HG02798 (cell line): ENCODE measurements around the gene TFAP2A.

Experiments used
- ATAC-seq: cut with Tn5 transposase; IDR thresholded peaks from one replicate; pipeline ENCODE4 v1.9.1; 2021; ENCODE audit warnings: mild to moderate bottlenecking; ENCODE audit not compliant: unreplicated experiment, poor library complexity

The TFAP2A gene

DNA sequence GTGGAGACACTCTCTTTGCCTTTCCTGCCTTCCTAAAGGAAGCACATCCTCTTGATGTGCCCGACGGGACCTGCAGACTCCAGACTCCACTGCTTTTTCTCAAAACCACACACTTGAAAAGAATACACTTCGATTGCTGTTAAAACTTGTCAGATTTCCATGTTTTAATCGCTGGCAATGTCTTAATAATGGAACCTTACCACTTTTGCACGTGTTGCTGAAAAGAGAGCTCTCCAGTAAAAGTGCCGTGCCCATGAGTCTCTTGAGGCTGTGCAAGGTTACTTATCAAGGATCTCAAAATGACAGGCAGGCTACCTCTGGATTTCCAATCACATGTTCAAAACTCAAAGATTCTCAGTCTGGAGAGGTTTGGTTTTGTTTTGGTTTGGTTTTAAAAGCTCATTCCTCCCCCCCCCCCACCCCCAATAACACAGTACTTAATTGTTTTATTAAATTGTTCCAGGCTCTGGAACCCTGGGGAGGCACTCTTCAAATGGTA, 12.0 kb upstream of the TFAP2A start:
- ATAC-seq, result no peak

DNA sequence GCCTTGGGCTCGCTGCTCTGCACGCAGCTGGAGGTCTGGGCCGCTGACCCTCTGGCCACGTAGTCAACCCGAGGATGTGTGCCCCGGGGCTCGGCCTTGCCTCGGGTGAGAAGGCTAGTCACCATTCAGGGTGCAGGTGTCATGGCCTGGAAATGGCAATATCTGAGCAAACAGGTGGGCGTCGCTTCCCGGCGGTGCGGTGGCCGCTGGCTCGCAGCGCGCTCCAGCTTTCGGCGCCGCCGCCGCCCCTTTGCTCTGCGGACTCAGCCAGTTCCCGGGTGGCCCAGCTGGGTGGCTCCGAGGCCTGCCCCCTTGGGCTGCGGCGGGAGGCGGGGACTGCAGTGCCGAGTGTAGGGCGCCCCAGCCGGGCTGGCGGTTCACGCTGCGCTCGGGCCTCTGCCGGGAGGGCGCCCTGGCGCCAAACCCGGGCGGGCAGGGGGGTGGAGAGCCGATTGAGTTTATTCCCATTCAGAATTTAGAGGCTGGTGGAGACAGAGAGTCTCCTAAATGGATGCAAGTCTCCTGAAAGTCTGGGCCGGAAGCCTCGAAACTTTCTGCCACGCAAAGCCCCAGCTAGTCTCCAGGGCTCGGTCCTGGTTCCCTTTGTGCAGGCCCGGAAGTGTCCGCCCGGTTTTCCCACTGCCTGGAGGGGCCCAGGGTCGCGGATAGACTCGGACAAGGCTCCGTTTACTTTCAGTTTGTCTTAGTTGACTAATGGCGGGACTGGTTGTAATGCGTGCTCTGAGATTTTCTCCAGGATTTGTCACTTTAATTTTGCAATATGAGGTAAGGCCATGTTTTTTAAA, 11.3 kb upstream of the TFAP2A start:
- peak; percentile 78 for ATAC-seq

DNA sequence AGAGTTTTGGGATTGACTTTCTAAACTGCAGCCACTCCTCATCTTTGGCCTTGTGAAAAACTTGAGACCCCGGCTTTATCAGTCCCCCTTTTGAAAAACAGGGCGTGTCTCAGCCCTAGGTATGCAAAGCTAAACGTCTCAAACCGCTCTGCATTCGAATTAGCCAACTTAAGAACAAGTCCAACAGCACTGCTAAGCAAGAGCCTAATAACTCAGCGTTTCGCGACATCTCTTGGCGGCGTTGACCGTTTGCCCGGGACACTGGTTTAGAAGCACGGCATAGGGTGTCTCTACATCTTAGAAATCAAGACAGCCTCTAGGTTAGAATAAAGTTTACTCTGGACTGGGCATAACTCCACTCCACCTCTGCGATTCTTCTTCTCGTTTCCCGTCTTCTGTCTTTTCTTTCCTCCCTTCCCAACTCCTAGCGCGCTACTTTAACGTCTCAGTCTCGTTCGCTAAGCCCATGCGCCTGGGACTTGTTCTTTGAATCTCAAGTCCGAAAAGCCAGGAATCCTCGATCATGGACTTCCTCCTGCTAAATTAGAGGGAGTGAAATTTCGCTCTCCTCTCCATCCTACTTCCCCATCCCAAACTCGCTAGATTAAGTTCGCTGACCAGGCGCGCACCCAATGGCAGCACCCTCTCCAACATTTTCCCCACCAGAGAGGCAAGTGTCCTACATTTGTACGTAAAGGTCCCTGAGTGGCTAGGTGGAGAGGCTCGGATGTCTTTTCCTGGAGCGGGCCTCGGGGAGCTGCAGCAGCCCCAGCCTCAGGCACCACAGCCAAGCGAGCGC, 10.5 kb upstream of the TFAP2A start:
- no peak for ATAC-seq

DNA sequence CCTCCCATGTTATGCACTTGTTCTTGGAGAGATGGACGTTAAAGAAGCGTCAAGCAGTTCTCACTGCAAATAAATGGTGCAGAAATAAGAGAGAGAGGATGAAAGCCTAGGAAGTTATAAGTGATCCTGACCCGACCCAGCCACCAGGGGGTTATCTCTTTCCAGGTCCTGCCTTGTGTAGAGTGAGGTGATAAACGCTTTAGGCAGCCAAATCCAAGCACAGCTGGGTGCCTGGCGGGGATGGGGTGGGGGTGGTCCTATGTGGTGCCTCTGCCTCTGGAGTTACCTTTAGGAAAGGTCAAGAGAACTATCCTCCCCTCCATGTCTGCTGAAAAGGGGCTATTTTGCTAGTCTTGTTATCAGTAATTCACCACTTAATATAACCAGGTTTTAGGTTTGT, 9.2 kb upstream of the TFAP2A start:
- no peak for ATAC-seq

DNA sequence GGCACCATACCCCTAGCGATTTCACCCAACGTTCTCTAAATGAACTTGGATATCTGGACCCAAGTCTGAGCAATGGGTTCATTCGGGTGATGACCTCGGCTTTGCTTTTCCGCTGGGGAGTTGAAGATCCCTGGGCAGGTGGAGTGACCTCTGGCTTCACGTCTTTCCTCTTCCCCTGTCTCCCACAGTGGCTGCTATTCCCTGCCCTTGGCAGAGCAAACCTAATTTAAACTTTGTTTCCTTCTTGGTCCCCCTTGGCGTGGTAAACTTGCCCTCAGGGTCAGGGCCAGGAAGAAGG, 7.8 kb upstream of the TFAP2A start:
- no peak for ATAC-seq

DNA sequence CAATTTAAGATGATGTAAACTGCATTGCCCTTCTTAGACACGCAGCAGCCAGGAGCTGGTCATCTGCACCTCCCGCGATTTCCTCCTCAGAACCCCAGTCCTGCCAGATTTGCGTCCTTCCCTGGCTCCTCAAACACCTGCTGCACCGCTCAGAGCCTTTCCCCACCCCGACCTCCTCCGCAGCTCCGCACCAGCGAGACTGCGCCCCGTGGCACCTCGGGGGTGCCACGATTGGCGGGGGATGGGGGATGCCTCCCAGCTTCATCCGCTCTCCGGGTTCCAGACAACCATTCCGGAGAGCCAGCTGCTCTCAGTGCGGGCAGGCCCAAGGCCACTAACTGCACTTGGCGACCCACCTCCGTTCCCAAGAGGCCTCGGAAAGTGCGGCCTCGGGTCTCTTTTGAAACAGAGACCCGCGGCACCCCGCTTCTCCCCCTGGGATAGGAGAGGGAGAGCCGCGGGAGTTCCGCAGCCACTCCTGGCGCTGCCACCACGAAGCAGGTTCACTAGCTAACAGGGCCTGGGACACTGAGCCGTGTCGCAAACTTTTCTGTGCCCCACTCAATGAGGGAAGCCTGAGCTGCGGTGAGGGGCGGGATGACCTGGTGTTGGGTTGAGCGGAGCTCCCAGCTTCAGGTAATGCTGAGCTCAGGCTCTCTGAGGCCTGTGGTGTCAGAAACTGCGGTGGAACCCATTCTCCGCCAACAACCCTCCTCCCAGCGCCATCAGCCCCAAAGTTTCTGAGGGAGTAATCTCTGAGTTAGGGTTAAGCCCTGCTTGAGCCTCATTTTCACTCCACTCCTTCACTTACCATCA, 7.3 kb upstream of the TFAP2A start:
- ATAC-seq, result no peak

DNA sequence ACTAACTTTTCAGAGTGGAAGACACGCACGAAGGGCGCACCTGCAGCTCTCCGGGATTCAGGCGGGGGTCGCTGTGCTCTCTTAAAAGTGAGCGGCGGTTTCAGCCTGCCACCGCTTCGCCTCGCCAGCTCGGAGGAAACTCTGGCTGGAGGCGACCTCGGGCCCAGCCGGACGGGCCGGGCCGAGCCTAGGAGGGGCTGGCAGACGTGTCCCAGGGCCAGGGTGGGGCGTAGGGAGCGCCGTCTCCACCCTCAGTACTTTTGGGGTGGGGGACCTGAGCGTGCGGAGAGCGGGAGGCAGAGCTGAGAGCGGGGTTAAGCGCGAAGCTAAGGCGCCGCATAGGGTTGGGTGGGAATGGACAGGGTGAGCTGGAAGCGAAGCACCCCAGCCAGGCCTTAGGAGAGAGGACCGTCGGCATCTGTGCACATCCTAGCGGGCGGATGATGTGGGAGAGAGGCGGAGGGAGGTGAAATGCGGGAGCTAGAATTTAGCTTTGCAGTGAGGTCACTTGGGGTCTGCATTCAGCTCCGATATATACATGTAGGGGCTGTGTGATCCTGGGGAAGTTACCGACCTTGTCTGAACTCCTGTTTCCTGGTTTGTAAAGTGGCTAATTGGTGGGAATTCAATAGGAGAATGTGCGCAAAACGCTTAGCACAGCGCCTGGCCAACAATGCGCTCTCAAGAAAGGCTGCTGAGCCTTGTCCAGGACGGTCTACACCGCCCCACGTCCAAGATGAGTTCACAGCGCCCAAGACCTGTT, 6.5 kb upstream of the TFAP2A start:
- ATAC-seq, result no peak

DNA sequence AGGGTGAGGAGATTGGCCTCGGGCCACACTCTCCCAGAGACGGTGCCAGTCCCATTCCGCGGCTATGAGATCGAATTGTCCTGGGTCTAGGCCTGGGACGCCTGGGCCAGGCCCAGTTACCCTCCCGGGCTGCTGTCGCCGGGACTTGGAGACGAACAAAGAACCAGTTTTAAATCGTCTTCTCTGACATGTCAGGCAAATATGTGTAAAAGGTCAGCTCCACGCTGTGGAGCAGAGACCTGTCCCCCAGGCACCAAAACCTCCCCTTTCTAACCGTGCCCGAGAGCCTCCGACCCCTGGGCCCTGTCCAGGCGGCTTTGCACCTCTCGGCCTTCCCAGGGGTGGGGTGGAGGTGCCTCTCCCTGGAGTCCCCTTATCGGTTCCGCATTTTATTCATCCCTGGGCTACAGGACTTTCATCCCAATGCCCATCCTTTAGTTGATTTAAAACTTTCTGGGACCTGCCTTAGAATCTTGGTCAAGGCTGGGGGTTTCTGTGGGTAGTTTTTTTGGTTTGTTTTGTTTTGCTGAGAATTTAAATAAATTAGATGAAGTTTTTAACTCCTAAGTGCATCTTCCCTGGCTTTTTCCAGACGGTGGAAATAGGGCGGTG, 5.8 kb upstream of the TFAP2A start:
- ATAC-seq, result no peak

DNA sequence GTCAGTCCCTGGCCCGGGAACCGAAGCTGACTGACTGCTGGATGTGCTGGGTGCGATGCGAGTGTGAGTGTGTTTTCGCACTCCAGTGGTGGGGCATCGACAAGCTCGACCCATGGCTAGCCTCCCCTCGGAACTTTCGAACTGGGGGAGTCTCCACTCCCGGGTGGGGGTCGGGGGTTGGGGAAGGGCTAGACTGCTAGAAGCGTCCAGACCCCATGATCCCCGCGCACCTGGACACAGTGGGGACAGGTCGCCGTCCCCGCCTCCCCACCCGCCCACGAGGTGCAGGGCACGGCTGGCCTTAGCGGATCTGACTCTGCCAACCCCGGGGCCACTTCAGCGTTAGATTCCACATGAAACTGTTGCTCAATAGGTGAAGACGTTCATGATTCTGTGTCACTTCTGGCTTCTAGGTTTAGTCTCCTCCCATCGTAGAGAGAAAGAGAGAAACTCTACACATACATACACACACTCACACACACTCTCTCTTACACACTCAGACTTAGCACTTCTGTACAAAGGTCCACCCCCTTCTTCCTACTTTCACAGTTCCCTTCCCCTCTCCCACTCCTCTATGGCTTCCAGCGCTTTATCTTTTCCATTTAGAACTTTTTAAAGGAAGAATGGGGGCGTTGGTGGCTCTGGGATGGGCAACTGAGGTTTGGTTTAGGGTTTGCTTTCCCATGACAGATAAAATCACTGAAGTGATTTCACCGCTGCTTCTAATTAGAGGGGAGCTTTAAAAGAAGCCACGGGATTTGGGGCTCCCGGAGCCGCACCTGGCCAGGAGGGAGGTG, 5.1 kb upstream of the TFAP2A start:
- ATAC-seq, result no peak

DNA sequence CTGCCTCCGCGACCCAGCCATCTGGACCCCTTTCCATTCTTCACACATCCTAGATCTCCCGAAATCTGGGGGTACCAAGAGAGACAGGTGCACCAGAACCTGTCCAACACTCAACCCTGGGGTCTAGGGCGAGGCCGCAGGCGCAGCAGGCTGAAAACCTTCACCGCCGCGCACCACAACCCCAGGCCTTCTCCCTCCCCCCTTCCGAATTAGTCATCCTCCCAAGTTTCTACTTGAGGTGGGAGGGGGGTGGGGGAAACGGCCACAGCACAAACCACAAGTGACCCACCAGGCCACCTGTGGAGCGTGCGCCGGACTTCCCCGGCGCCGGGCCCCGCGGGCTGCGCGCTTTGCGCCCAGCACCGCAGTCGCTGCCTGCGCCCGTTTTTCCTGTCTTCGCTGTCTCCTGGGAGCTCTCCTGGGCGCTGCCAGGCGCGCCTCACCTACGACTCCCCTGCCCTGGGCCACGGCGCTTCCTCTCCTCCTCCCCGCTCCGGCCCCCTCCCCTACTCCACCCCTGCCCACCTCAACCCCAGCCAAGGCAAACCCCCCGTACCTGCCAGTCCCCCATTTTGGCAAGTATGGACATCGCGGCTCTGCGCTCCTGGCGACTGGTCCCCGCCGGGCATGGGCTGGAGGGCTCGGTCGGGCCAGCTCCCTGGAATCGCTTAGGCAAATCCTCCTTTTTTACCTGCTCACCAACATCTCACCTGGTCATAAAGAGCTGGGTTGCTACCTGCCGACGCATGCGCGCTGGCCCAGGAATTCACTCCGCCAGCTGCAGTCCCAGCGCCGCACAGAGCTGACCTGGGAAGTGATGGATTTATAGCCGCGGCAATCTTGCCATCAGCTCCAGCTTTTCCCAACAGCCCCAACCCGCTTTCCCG, 4.2 kb upstream of the TFAP2A start:
- ATAC-seq, result peak; percentile 47

DNA sequence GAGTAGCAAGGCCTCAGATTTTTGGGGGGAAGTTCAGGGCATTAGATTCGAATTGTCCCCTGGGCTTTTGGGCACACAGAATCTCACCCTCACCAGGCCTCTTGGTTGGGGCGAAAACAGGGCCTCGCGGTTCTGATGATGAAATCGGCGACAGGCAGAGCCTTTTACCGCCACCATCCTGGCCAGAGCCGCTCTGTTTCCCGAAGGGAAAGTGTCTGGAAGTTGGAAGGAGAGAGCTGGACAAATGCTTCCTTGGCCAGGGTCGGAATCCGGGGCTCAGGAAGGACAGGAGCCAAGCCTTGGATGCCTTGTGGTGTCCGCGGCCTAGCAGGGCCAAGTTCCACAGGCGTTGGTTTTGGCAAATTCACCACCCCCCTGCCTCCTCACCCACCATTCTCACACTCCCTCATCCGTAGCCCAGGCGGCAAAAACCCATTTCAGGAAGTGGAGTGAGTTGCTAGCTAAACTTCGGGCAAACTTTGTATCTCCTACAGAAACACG, 3.5 kb upstream of the TFAP2A start:
- no peak for ATAC-seq

DNA sequence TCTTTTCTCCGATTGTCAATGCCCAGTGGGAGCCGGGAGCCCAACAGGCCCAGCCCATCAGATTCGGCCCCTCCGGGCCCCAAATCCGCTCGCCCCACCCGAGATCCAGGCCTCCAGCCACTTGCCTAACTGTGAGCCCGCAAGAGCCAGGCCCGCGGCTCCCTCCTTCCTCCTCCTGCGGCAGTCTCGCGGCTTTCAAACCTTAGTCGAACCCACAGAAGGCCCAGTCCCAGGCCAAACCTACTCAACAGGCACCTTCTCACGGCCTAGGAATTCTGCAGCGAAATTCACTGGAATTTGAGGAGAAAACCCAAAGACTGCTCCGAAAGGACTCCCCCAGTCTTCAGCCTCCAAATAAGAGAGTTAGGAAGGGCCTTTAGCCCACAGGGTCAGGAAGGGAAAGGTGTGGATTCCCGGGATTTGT, 2.8 kb upstream of the TFAP2A start:
- no peak for ATAC-seq

DNA sequence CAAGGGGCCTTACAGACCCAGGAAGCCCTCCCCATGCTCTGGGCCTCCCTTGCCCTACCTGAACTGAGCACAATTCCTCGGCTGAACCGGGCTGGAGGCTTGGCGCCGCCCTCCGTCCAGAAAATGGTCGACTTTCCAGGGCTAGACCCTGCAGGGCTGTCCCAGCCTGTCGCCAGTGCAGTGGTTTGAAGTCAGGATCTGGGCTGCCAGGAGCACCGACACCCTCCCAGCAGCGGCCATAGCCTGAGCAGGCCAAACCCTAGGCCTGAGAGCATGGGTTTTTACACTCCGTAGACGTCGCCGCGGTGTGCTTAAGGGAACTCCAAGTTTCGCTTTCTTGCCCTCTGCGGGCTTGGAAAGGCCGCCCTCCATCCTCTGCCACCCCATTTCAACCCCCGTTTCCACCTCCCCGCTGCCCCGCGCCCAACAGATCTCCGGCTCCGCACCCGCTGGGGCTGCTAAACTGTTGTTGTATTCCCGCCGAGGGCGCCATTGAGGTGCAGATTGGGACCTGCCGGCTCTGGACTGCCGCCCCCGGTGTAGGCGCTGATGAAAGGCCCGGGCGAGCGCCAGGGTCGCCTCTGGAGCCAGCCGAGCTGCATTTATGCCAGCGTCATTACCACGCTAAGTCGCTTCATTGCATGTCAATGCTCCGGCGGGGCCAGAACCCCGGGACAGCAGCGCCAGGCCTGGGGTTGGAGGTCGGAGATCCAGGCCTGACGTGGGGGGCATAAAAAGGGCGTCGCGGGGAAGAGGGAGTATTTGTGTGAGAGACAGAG, 2.2 kb upstream of the TFAP2A start:
- ATAC-seq, result no peak

DNA sequence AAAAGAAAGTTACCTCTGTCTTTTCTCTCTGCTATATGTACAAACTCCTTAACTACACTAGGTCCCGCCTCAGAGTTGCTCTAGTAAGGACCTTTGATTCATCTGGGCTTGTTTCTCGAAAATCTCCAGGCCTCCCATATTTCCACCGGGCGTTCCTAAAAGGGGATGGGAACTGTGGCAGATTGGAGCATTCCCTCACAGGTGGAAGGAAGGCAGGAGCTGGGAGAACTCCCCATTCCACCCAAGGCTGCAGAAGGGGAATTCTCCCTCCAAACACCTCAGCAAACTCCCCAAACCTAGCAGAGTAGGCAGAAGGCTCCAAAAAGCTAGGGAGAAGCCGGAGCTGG, 1.6 kb upstream of the TFAP2A start:
- no peak for ATAC-seq

DNA sequence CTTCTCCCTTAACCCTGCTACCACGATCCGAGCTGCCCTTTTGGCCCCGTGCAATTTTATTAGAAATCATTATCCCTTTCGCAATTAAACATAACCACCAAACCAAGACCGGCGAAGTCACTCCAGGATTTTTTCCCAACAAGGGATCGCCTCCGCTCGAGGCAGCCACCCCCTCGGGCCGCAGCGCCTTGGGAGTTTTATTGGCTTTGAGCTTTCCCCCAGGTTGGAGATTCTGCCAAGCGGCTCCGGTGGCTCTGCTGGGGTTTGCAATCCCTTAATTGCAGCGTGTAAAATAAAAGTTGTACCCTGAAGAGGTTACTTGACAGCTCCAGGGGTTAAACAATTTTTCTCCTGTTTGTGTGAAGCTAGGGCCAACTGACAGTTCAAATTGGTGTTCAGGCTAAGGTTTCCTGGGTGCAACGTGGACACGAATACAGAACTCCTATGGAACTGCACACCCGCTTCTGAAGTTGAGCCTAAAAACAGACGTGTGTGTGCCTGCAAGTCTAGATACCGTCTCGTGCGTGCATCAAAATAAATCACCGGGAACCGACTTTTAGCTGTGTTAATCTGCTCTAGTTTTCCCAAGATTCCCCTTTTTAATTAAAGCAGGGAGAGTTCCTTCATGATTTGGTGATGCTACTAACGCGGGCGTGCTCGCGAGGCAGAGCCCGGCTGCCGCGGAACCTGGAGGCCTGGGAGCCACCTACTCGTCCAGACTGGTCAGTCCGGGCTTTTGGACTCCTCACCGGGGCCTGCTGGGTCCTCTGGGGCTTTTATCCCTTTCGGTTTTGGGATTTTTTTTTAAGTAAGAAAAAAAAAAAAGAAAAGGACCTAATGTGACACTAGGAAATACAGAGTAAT, 975 bp upstream of the TFAP2A start:
- no peak for ATAC-seq
